Amygdala (tissue), 56 donors: ENCODE results near the gene HCAR1.
"Not testable (repeated sequence)": the region's sequence is repeated elsewhere in the genome, so short reads cannot be mapped to it uniquely, and the experiment has no call there.

ENCODE experiments used
- DNase-seq, 56 donors: peaks; one replicate each; lab custom pipeline; 2025; lab: John Stamatoyannopoulos, UW

Gene HCAR1

DNA sequence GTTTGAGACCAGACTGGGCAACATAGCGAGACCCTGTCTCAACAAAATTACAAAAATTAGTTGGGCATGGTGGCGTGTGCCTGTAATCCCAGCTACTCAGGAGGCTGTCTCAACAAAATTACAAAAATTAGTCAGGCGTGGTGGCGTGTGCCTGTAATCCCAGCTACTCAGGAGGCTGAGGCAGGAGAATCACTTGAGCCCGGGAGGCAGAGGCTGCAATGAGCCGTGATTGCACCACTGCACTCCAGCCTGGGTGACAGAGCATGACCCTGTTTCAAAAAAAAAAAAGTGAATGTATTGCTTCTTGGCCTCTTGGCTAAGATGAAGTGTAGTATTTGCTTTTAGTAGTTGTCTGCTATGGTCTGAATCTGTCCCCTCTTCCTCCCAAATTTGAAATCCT lies 49.7 kb downstream of the HCAR1 start:
- not testable (repeated sequence) for DNase-seq

GRCh38 chr12:122676781-122677180 lies 53.9 kb downstream of the HCAR1 start:
- DNase-seq = not testable (repeated sequence)
